Tongue (tissue), 3 donors: Measurements from ENCODE around the gene TLX3. TPM values are rescaled to one million over a fixed set of nuclear protein-coding genes. Genes with fewer than 3 reads are reported as not detected.
A peak's percentile ranks its signal among the peaks of the same experiment; 100 is the strongest.
"Not testable (repeated sequence)": the region's sequence is repeated elsewhere in the genome, so short reads cannot be mapped to it uniquely, and the experiment has no call there.

Source experiments
- DNase-seq: peaks from one replicate; pipeline ENCODE4 v3.0.0-alpha.2; 2015
- small RNA-seq: library from RNA; depleted of rRNA; stranded (forward); fragments of <200 nt; gene quantifications from one replicate; pipeline ENCODE3, GENCODE V24; 2014; ENCODE audit warnings: low replicate concordance
- total RNA-seq: library from RNA; depleted of rRNA; stranded (reverse); fragments of >200 nt; gene quantifications from one replicate; pipeline ENCODE4 v1.2.3, GENCODE V29; 2014

TLX3 gene
- total RNA-seq, 1 donor from 2014 or later: not detected

GRCh38 chr5:171323806-171324632, 15.0 kb downstream of the TLX3 start:
- DNase-seq: no peak

DNA sequence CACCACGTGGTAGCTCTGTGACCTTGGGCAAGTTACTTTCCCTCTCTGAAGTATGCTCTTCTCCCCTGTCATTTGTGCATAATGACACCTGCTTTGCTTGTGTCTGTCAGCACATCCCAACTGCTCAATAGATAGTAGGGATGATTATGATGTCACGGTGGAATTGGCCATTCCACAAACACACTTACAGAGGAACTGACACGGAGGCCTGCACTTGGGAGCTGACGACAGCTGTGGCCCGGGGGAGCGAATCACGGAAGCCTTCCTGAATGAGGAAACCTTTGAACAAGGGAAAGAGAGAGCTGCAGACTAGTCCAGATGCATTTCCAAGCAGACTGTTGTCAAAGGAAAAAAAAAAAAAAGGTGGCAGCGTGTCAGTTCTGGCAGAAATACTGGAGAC, 21.0 kb downstream of the TLX3 start:
- peak; percentile 81 for DNase-seq

GRCh38 chr5:171335616-171336015, 26.6 kb downstream of the TLX3 start:
- DNase-seq: no peak

DNA sequence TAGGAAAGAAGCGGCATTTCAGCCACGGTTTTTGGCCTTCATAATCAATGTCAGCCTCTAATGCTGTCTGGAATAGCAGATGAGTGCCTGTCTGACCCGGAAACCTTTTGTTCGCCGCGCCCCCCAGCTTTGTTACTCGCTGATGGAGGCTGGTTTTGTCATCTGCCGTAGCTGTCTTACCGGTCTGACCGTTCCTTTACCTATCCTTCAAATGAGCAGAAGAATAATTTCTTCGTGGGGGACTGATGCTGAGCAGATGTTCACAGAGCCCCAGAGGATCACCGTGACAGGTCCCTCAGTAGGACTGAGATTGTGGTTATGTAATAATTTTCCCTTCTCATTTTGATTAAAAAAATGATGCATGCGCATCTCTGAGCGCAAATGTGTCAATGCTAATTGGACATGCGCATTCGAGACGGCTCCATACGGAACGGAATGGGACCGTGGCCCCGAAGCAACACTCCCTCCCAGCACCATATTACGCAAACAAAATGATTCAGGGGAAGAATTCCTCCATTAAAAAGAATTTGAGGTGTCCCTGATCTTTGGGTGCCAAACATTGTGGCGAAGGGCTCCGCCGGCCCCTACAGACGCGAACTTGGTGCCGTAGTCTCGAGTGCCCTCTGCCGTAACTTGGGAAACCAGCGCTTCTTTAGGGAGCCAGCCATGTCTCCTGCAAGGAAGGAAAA, 27.6 kb downstream of the TLX3 start:
- DNase-seq: peak; percentile 82

DNA sequence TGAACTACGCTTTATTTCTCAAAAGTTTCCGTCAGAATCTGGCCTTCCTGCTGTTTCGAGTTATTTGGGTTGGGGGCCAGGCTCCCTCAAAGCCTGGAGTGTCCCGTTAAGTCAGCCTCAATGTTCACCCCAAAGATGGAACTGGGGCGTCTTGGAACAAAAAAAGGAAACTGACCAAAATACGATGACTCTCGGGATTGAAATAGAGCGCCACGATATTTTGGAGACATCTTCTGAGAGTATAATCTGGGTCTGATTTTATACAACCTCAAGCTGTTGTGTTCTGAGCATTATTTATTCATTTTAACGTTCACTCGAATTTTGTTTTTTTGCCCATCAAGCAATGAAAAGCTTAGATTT, 28.1 kb downstream of the TLX3 start:
- no peak for DNase-seq

- DNase-seq: no peak
Measured at GRCh38 chr5:171340042-171340441, 31.0 kb downstream of the TLX3 start.

DNA sequence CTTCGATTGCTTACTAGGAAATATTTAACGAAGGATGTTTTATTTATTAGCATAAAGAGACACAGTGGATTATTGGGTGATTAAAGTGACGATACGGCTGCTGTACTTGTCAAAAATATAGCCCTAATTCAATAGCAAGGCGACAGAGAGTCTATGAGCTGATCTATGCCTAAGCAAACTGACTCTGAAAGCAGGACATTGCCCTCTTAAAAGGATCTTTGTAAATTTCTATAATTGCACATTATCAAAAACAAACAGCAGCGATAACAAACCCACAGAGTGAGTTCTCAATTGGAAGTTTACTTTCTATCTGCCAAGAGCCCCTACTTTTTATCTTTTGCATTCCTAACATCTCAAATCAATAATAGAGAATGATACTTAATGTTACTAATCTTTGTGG, 31.4 kb downstream of the TLX3 start:
- DNase-seq: no peak

GRCh38 chr5:171342362-171343111, 33.5 kb downstream of the TLX3 start:
- DNase-seq: peak; percentile 74

- DNase-seq: no peak
Measured at GRCh38 chr5:171344936-171345608, 36.0 kb downstream of the TLX3 start.

DNA sequence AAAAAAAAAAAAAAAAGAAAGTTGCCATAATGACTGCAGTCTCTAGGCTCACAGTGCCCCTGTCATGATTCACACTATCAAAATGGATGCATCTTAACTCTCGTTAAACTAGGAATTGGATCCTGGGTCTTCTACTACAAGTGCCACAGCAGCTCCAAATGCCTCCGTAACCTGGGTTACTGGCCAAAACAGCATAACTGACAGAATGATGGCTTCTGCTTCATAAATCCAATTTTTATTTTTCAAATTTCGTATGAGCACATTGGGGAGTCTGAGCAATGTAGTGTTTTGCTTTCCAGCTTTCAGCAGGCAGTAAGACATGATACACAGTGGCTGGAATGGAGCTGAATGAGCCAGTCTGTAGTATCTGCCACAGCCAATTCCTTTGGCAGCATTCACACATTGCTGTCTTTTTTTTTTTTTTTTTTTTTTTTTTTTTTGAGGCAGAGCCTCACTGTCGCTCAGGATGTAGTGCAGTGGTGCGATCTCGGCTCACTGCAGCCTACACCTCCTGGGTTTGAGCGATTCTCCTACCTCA, 42.6 kb downstream of the TLX3 start:
- DNase-seq: no peak

GRCh38 chr5:171355302-171355724, 46.3 kb downstream of the TLX3 start:
- no peak for DNase-seq

- DNase-seq: no peak
Measured at GRCh38 chr5:171357843-171358242, 48.8 kb downstream of the TLX3 start.

GRCh38 chr5:171361151-171361550, 52.1 kb downstream of the TLX3 start:
- DNase-seq: not testable (repeated sequence)

Small RNAs within 50 kb of the gene (small RNA-seq; reads per million reads assigned to genes)
- not detected for gene AC091980.1
- gene RN7SL339P: not detected

Other genes with a start within 250 kb of the TLX3 start
- gene NPM1, start 78.6 kb downstream of the TLX3 start, total RNA-seq: 770 TPM
- 3.9 TPM for gene FGF18, start 110.4 kb downstream of the TLX3 start, total RNA-seq